HEK293 (cell line): ENCODE results near the gene TEKTIP1.

Experiments used
- GFI1B ChIP-seq: fragments of 450-650 bp; formaldehyde crosslinking; IDR thresholded peaks from 2 replicates; pipeline ENCODE4 v1.5.1; 2016; ENCODE audit warnings: missing biosample characterization, missing genetic modification characterization
- GLI2 ChIP-seq: fragments of 450-650 bp; formaldehyde crosslinking; IDR thresholded peaks from 2 replicates; pipeline ENCODE4; 2017; ENCODE audit warnings: missing biosample characterization, missing genetic modification characterization, low read depth, borderline replicate concordance
- GLIS1 ChIP-seq: fragments of 450-650 bp; formaldehyde crosslinking; IDR thresholded peaks from 2 replicates; pipeline ENCODE4 v1.5.1; 2016; ENCODE audit warnings: missing biosample characterization, missing genetic modification characterization
- MZF1 ChIP-seq: fragments of 450-650 bp; formaldehyde crosslinking; IDR thresholded peaks from 2 replicates; pipeline ENCODE4 v1.5.1; 2017; ENCODE audit warnings: missing biosample characterization, missing genetic modification characterization, borderline replicate concordance
- ZFP37 ChIP-seq: fragments of 450-650 bp; formaldehyde crosslinking; IDR thresholded peaks from 2 replicates; pipeline ENCODE4 v1.5.1; 2016; ENCODE audit warnings: missing biosample characterization, missing genetic modification characterization
- ZNF121 ChIP-seq: fragments of 450-650 bp; formaldehyde crosslinking; IDR thresholded peaks from 2 replicates; pipeline ENCODE4 v1.5.1; 2016; ENCODE audit warnings: missing biosample characterization, missing genetic modification characterization
- ZNF175 ChIP-seq: fragments of 450-650 bp; formaldehyde crosslinking; IDR thresholded peaks from 2 replicates; pipeline ENCODE4 v1.5.1; 2016; ENCODE audit warnings: missing biosample characterization, missing genetic modification characterization
- ZNF2 ChIP-seq: fragments of 450-650 bp; formaldehyde crosslinking; IDR thresholded peaks from 2 replicates; pipeline ENCODE4 v1.5.1; 2016; ENCODE audit warnings: missing biosample characterization, missing genetic modification characterization
- ZNF24 ChIP-seq: fragments of 450-650 bp; formaldehyde crosslinking; IDR thresholded peaks from 2 replicates; pipeline ENCODE4 v1.5.1; 2016; ENCODE audit warnings: missing biosample characterization, missing genetic modification characterization
- ZNF394 ChIP-seq: fragments of 450-650 bp; formaldehyde crosslinking; IDR thresholded peaks from 2 replicates; pipeline ENCODE4 v1.5.1; 2016; ENCODE audit warnings: missing biosample characterization, missing genetic modification characterization, mild to moderate bottlenecking, moderate library complexity, borderline replicate concordance
- ZNF404 ChIP-seq: fragments of 450-650 bp; formaldehyde crosslinking; IDR thresholded peaks from 2 replicates; pipeline ENCODE4 v1.5.1; 2017; ENCODE audit warnings: missing biosample characterization, missing genetic modification characterization
- ZNF521 ChIP-seq: fragments of 450-650 bp; formaldehyde crosslinking; IDR thresholded peaks from 2 replicates; pipeline ENCODE4 v1.5.1; 2017; ENCODE audit warnings: missing biosample characterization, mild to moderate bottlenecking, missing genetic modification characterization
- ZNF560 ChIP-seq: fragments of 450-650 bp; formaldehyde crosslinking; IDR thresholded peaks from 2 replicates; pipeline ENCODE4 v1.5.1; 2017; ENCODE audit warnings: missing biosample characterization, missing genetic modification characterization, borderline replicate concordance
- ZNF660 ChIP-seq: fragments of 450-650 bp; IDR thresholded peaks from 2 replicates; pipeline ENCODE4 v1.5.1; 2018; ENCODE audit warnings: missing biosample characterization, mild to moderate bottlenecking, missing genetic modification characterization
- ZNF792 ChIP-seq: fragments of 450-650 bp; formaldehyde crosslinking; IDR thresholded peaks from 2 replicates; pipeline ENCODE4 v1.5.1; 2016; ENCODE audit warnings: missing biosample characterization, missing genetic modification characterization
- TF ChIP-seq, protein P1 (sequence below): fragments of 450-650 bp; formaldehyde crosslinking; IDR thresholded peaks from 2 replicates; pipeline ENCODE4 v1.5.1; 2016; ENCODE audit warnings: missing biosample characterization, missing genetic modification characterization
- TF ChIP-seq, protein P2 (sequence below): fragments of 450-650 bp; formaldehyde crosslinking; IDR thresholded peaks from 2 replicates; pipeline ENCODE4 v1.5.1; 2017; ENCODE audit warnings: missing biosample characterization, missing genetic modification characterization
- TF ChIP-seq, protein P3 (sequence below): fragments of 450-650 bp; formaldehyde crosslinking; IDR thresholded peaks from 2 replicates; pipeline ENCODE4 v1.5.1; 2016; ENCODE audit warnings: missing biosample characterization, missing genetic modification characterization
- TF ChIP-seq, protein P4 (sequence below): fragments of 450-650 bp; formaldehyde crosslinking; IDR thresholded peaks from 2 replicates; pipeline ENCODE4 v1.5.0; 2017; ENCODE audit warnings: missing biosample characterization, missing genetic modification characterization, borderline replicate concordance
- TF ChIP-seq, protein P5 (sequence below): fragments of 450-650 bp; formaldehyde crosslinking; IDR thresholded peaks from 2 replicates; pipeline ENCODE4 v1.5.1; 2016; ENCODE audit warnings: missing biosample characterization, missing genetic modification characterization
- TF ChIP-seq, protein P6 (sequence below): fragments of 450-650 bp; formaldehyde crosslinking; IDR thresholded peaks from 2 replicates; pipeline ENCODE4 v1.5.1; 2016; ENCODE audit warnings: missing biosample characterization, missing genetic modification characterization

The TEKTIP1 gene

DNA sequence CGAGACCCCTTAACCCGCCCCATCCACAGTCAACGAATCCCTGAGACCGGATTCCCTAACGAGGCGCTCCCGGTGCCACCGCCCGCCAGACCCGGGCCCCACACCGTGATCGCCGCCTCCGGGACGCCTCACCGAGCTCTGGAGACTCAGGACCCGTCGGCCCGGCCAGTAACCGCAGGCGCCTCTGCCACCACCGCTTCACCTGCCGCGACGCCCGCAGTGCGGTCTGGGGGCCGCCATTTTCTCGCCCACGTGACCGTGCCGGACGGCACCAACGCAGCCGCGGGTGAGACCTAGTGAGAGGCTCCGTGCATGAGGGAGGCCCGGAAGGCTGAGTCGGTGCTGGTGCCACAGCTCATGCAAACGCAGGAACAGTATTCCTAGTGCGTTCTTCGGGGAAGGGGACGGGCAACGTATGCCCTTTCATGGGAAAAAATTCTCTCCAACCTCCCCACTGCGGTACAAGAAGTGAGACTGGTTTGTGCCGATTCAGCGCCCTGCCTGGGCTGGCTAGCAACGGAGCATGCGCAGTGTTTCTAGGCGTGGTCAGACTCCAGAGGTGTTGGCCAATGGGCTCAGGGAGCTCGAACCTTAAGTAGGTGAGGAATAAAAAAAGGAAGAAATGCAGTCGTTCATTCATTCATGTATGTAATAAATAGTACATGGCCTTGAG, 38.4 kb upstream of the TEKTIP1 start, which contains the start of gene DOHH (continued):
- TF ChIP-seq, protein P1, sequence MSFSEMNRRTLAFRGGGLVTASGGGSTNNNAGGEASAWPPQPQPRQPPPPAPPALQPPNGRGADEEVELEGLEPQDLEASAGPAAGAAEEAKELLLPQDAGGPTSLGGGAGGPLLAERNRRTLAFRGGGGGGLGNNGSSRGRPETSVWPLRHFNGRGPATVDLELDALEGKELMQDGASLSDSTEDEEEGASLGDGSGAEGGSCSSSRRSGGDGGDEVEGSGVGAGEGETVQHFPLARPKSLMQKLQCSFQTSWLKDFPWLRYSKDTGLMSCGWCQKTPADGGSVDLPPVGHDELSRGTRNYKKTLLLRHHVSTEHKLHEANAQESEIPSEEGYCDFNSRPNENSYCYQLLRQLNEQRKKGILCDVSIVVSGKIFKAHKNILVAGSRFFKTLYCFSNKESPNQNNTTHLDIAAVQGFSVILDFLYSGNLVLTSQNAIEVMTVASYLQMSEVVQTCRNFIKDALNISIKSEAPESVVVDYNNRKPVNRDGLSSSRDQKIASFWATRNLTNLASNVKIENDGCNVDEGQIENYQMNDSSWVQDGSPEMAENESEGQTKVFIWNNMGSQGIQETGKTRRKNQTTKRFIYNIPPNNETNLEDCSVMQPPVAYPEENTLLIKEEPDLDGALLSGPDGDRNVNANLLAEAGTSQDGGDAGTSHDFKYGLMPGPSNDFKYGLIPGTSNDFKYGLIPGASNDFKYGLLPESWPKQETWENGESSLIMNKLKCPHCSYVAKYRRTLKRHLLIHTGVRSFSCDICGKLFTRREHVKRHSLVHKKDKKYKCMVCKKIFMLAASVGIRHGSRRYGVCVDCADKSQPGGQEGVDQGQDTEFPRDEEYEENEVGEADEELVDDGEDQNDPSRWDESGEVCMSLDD (tag by site-specific recombination): 0 out of 2 replicates have a peak, but pooled peaks have one; percentile 20
- no peak for TF ChIP-seq GLI2
- TF ChIP-seq, protein P2, sequence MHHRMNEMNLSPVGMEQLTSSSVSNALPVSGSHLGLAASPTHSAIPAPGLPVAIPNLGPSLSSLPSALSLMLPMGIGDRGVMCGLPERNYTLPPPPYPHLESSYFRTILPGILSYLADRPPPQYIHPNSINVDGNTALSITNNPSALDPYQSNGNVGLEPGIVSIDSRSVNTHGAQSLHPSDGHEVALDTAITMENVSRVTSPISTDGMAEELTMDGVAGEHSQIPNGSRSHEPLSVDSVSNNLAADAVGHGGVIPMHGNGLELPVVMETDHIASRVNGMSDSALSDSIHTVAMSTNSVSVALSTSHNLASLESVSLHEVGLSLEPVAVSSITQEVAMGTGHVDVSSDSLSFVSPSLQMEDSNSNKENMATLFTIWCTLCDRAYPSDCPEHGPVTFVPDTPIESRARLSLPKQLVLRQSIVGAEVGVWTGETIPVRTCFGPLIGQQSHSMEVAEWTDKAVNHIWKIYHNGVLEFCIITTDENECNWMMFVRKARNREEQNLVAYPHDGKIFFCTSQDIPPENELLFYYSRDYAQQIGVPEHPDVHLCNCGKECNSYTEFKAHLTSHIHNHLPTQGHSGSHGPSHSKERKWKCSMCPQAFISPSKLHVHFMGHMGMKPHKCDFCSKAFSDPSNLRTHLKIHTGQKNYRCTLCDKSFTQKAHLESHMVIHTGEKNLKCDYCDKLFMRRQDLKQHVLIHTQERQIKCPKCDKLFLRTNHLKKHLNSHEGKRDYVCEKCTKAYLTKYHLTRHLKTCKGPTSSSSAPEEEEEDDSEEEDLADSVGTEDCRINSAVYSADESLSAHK: peak; percentile 44
- no peak for TF ChIP-seq MZF1 (tag by site-specific recombination)
- no peak for TF ChIP-seq ZNF560 (tag by site-specific recombination)
- TF ChIP-seq, protein P3, sequence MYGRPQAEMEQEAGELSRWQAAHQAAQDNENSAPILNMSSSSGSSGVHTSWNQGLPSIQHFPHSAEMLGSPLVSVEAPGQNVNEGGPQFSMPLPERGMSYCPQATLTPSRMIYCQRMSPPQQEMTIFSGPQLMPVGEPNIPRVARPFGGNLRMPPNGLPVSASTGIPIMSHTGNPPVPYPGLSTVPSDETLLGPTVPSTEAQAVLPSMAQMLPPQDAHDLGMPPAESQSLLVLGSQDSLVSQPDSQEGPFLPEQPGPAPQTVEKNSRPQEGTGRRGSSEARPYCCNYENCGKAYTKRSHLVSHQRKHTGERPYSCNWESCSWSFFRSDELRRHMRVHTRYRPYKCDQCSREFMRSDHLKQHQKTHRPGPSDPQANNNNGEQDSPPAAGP (tag by site-specific recombination): peak; percentile 95
- TF ChIP-seq ZNF792 (tag by site-specific recombination): no peak
- no peak for TF ChIP-seq ZNF404 (tag by site-specific recombination)
- no peak for TF ChIP-seq ZNF521 (tag by site-specific recombination)
- TF ChIP-seq, protein P4, sequence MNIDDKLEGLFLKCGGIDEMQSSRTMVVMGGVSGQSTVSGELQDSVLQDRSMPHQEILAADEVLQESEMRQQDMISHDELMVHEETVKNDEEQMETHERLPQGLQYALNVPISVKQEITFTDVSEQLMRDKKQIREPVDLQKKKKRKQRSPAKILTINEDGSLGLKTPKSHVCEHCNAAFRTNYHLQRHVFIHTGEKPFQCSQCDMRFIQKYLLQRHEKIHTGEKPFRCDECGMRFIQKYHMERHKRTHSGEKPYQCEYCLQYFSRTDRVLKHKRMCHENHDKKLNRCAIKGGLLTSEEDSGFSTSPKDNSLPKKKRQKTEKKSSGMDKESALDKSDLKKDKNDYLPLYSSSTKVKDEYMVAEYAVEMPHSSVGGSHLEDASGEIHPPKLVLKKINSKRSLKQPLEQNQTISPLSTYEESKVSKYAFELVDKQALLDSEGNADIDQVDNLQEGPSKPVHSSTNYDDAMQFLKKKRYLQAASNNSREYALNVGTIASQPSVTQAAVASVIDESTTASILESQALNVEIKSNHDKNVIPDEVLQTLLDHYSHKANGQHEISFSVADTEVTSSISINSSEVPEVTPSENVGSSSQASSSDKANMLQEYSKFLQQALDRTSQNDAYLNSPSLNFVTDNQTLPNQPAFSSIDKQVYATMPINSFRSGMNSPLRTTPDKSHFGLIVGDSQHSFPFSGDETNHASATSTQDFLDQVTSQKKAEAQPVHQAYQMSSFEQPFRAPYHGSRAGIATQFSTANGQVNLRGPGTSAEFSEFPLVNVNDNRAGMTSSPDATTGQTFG (tag by site-specific recombination): peak; percentile 62; the same call in 1 of the 2 replicates
- TF ChIP-seq GFI1B (tag by site-specific recombination): no peak
- TF ChIP-seq ZNF660: 0 out of 2 replicates have a peak, but pooled peaks have one; percentile 75
- TF ChIP-seq ZNF175: no peak
- TF ChIP-seq, protein P5, sequence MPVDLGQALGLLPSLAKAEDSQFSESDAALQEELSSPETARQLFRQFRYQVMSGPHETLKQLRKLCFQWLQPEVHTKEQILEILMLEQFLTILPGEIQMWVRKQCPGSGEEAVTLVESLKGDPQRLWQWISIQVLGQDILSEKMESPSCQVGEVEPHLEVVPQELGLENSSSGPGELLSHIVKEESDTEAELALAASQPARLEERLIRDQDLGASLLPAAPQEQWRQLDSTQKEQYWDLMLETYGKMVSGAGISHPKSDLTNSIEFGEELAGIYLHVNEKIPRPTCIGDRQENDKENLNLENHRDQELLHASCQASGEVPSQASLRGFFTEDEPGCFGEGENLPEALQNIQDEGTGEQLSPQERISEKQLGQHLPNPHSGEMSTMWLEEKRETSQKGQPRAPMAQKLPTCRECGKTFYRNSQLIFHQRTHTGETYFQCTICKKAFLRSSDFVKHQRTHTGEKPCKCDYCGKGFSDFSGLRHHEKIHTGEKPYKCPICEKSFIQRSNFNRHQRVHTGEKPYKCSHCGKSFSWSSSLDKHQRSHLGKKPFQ (tag by site-specific recombination): no peak
- TF ChIP-seq ZFP37 (tag by site-specific recombination): peak; percentile 69; the same call in 1 of the 2 replicates
- peak; percentile 100 for TF ChIP-seq ZNF24 (tag by site-specific recombination)
- TF ChIP-seq, protein P6, sequence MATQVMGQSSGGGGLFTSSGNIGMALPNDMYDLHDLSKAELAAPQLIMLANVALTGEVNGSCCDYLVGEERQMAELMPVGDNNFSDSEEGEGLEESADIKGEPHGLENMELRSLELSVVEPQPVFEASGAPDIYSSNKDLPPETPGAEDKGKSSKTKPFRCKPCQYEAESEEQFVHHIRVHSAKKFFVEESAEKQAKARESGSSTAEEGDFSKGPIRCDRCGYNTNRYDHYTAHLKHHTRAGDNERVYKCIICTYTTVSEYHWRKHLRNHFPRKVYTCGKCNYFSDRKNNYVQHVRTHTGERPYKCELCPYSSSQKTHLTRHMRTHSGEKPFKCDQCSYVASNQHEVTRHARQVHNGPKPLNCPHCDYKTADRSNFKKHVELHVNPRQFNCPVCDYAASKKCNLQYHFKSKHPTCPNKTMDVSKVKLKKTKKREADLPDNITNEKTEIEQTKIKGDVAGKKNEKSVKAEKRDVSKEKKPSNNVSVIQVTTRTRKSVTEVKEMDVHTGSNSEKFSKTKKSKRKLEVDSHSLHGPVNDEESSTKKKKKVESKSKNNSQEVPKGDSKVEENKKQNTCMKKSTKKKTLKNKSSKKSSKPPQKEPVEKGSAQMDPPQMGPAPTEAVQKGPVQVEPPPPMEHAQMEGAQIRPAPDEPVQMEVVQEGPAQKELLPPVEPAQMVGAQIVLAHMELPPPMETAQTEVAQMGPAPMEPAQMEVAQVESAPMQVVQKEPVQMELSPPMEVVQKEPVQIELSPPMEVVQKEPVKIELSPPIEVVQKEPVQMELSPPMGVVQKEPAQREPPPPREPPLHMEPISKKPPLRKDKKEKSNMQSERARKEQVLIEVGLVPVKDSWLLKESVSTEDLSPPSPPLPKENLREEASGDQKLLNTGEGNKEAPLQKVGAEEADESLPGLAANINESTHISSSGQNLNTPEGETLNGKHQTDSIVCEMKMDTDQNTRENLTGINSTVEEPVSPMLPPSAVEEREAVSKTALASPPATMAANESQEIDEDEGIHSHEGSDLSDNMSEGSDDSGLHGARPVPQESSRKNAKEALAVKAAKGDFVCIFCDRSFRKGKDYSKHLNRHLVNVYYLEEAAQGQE (tag by site-specific recombination): peak; percentile 37; the same call in 1 of the 2 replicates
- peak; percentile 93 for TF ChIP-seq ZNF2
- TF ChIP-seq GLIS1 (tag by site-specific recombination): no peak; the same call in 1 of the 2 replicates
- no peak for TF ChIP-seq ZNF121 (tag by site-specific recombination)
- TF ChIP-seq ZNF394 (tag by site-specific recombination): peak; percentile 64
